Common myeloid progenitor, CD34-positive (primary cell): ENCODE results near the gene C10orf90.

Experiments used
- CTCF ChIA-PET: fragments of 350-600 bp; sonication (Branson Sonifier 250); formaldehyde crosslinking; loops from one replicate; lab custom pipeline; 2021; ENCODE audit warnings: antibody characterized with exemption; lab: Charles Lee
- POLR2A ChIA-PET: fragments of 350-600 bp; sonication (Branson Sonifier 250); formaldehyde crosslinking; loops from one replicate; lab custom pipeline; 2021; ENCODE audit warnings: antibody characterized with exemption; lab: Charles Lee
- DNase-seq, 3 donors: peaks; one replicate each; pipeline versions ENCODE4 v3.0.0 to v3.0.0-alpha.2; 2013
- H3K27ac ChIP-seq, 2 experiments: 1 replicate in 1 of 2; 2 replicates in 1 of 2; pipeline ENCODE4 v1.7.0; 2013; ENCODE audit warnings: inconsistent platforms in 2 of 2, low read length in 2 of 2, mild to moderate bottlenecking in 2 of 2, low read depth in 1 of 2, moderate library complexity in 1 of 2; ENCODE audit not compliant: severe bottlenecking in 2 of 2, insufficient read depth in 1 of 2, poor library complexity in 1 of 2
- H3K27me3 ChIP-seq, 5 experiments: replicated peaks in 2 of 5; 1 replicate in 3 of 5; 2 replicates in 2 of 5; pipeline versions ENCODE4 v1.6.1 to v1.7.0; 2013; ENCODE audit warnings: low read length in 4 of 5, mild to moderate bottlenecking in 2 of 5, moderate library complexity in 2 of 5, inconsistent platforms in 1 of 5; ENCODE audit not compliant: insufficient read depth in 5 of 5, control insufficient read depth in 4 of 5
- H3K36me3 ChIP-seq, 4 experiments: 1 replicate in 2 of 4; 2 replicates in 2 of 4; pipeline versions ENCODE4 v1.6.1 to v1.7.0; 2013; ENCODE audit warnings: low read length in 3 of 4, control low read depth in 1 of 4, mild to moderate bottlenecking in 1 of 4; ENCODE audit not compliant: control insufficient read depth in 4 of 4, insufficient read depth in 4 of 4
- H3K4me1 ChIP-seq, 4 experiments: 1 replicate in 3 of 4; 2 replicates in 1 of 4; pipeline versions ENCODE4 v1.6.1 to v1.7.1; 2013; ENCODE audit warnings: low read length in 3 of 4, mild to moderate bottlenecking in 3 of 4, control low read depth in 1 of 4, inconsistent platforms in 1 of 4, moderate library complexity in 1 of 4; ENCODE audit not compliant: control insufficient read depth in 4 of 4, insufficient read depth in 4 of 4; ENCODE audit errors: control extremely low read depth in 1 of 4
- H3K4me3 ChIP-seq, 7 experiments: 1 replicate in 4 of 7; 2 replicates in 3 of 7; pipeline versions ENCODE4 v1.5.1 to v1.7.0; 2013; ENCODE audit warnings: mild to moderate bottlenecking in 7 of 7, low read length in 6 of 7, moderate library complexity in 6 of 7, inconsistent platforms in 2 of 7, low read depth in 2 of 7, control low read depth in 1 of 7; ENCODE audit not compliant: insufficient read depth in 4 of 7, control insufficient read depth in 1 of 7; ENCODE audit errors: extremely low read depth in 1 of 7
- H3K9me3 ChIP-seq, 5 experiments: 1 replicate in 4 of 5; 2 replicates in 1 of 5; pipeline versions ENCODE4 v1.6.1 to v1.7.1; 2013; ENCODE audit warnings: low read length in 4 of 5, mild to moderate bottlenecking in 2 of 5, inconsistent platforms in 1 of 5, low read depth in 1 of 5, moderate library complexity in 1 of 5; ENCODE audit not compliant: control insufficient read depth in 4 of 5, insufficient read depth in 2 of 5; ENCODE audit errors: control extremely low read depth in 1 of 5
- WGBS: methylation state at CpG from one replicate; pipeline ENCODE4 v1.1.5; 2013; ENCODE audit not compliant: insufficient coverage; 5-methylcytosine and 5-hydroxymethylcytosine counted together

C10orf90 gene

DNA sequence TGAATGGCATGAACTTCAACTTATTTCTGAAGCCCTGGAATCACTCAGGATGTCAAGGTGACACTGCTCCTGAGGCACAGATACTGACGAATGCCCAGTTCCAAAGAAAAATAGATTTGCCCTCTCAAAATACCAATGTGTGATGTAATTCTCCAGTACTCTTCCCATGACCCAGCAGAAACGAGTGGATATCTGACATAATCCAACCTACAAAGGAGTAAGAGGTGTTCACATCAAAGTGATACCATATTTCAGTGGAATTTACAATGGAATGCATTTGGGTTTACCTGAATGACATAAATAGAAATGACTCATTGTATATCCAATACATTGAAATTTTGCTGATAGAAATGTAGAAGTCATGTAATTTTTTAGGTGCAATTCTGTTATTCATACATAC lies 161.3 kb downstream of the C10orf90 start:
- no peak for DNase-seq
- H3K27me3 ChIP-seq = peaks cover 0 to 8% (median 3%) of the 10 kb centered on the region in 5 experiments
- no peaks in the 10 kb centered on the region for H3K4me1 ChIP-seq
- H3K27ac ChIP-seq = no peak overlapping the region
- CTCF ChIA-PET = no interaction called here
- H3K9me3 ChIP-seq = no peaks in the 10 kb centered on the region
- WGBS = 100% methylated on average over 1 of the region's 2 CpGs
- no peak overlapping the region for H3K4me3 ChIP-seq
- H3K36me3 ChIP-seq = no peaks in the 10 kb centered on the region
- POLR2A ChIA-PET = no interaction called here

DNA sequence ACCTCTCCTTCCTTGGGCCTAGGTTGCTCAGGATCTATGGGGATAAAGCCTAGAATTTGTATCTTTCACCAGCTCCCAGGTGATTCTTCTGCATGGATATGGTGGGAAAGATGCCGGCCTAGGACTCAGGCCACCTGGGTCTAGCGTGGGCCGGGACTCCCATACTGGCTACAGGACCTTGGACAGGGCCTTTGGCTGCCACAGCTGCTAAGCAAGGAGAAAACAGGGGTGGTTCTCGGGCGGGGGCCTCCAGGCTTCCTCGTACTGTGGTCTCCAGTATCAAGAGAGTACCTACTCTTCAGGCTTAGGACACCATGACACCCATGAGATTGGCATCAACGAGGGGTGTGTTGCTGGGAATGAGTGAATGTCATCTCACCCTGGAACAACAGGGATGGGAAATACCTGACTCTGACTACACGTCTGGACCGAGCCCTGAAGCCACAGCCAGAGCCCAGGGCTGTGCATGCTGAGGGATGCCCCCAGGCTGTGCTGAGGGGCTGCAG lies 161.9 kb downstream of the C10orf90 start:
- ChIA-PET CTCF (no interaction called here), POLR2A (no interaction called here)
- H3K4me1 ChIP-seq = no peaks in the 10 kb centered on the region
- peaks cover 0 to 8% (median 2%) of the 10 kb centered on the region in 5 experiments for H3K27me3 ChIP-seq
- DNase-seq = no peak
- no peaks in the 10 kb centered on the region for H3K36me3 ChIP-seq
- 82% methylated on average over 9 of the region's 9 CpGs for WGBS
- H3K9me3 ChIP-seq = no peaks in the 10 kb centered on the region
- no peak overlapping the region for H3K4me3 ChIP-seq
- no peak overlapping the region for H3K27ac ChIP-seq

DNA sequence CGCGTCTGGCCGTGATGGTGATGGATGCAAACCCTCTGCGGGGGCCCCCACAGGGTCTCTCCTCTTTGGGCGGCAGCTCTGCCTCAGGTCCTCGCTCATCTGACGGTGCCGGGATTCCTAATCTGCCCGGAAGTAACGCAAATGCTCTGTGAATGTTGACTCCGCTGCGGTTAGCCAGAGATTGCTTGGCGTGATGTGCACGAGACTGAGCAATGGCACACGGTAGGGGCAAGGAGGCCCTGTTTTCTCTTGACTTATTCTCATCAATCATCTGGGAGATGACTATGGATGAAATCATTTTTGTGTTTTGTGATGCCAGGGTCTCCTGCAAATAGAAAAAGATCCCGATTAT lies 165.8 kb downstream of the C10orf90 start:
- WGBS = 92% methylated on average over 16 of the region's 16 CpGs
- H3K27ac ChIP-seq = no peak overlapping the region
- DNase-seq = no peak
- ChIA-PET POLR2A (no interaction called here), CTCF (interaction anchor here (1.2 to 2.9 kb wide), 4 partner anchors 10 to 524 kb away, joined by 3 to 28 read pairs (median 5); no protein-coding TSS in a partner anchor)
- no peaks in the 10 kb centered on the region for H3K4me1 ChIP-seq
- no peaks in the 10 kb centered on the region for H3K27me3 ChIP-seq
- H3K4me3 ChIP-seq = no peak overlapping the region
- H3K36me3 ChIP-seq = no peaks in the 10 kb centered on the region
- H3K9me3 ChIP-seq = no peaks in the 10 kb centered on the region

DNA sequence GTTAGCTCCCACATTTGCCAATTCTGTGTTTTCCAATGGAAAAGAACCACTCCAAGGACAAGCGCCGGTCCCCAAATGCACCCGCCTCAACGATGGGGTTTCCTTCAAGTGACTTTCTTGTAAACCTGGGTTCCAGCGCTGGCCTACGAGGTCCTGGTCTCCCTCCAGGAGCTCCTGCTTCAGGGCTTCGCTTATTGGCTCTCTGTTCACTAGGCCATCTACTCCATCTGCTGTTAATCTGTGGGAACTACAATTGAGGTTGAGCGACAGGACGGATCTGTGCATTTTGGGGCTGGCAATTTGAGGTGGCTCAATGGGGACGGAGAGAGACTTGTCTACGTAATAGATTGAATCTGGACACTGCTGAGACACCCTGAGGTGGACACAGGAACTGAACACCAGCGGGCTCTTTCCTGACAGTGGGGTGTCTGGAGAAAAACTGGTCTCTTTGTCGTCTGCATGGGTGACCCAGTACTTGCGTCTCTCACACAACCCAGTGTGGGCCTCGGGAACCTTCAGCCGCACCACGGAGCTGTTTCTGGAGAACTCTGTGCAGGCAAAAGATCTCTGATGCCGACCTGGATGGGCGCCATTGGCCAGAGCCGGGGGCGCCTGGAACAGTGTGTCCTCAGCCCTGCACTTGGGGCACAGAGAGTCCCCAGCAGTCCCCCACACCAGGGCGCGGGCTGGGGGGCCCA lies 166.3 kb downstream of the C10orf90 start:
- ChIA-PET POLR2A (no interaction called here), CTCF (interaction anchor here (0.8 to 3.0 kb wide), 10 partner anchors 9 to 638 kb away, joined by 3 to 28 read pairs (median 4); no protein-coding TSS in a partner anchor)
- Histone ChIP-seq H3K4me1 (no peaks in the 10 kb centered on the region), H3K27ac (no peak overlapping the region), H3K4me3 (no peak overlapping the region), H3K9me3 (no peaks in the 10 kb centered on the region), H3K27me3 (no peaks in the 10 kb centered on the region), H3K36me3 (no peaks in the 10 kb centered on the region)
- 60% methylated on average over 21 of the region's 23 CpGs for WGBS
- peak; percentile 59 to 70 (median 63) for DNase-seq

DNA sequence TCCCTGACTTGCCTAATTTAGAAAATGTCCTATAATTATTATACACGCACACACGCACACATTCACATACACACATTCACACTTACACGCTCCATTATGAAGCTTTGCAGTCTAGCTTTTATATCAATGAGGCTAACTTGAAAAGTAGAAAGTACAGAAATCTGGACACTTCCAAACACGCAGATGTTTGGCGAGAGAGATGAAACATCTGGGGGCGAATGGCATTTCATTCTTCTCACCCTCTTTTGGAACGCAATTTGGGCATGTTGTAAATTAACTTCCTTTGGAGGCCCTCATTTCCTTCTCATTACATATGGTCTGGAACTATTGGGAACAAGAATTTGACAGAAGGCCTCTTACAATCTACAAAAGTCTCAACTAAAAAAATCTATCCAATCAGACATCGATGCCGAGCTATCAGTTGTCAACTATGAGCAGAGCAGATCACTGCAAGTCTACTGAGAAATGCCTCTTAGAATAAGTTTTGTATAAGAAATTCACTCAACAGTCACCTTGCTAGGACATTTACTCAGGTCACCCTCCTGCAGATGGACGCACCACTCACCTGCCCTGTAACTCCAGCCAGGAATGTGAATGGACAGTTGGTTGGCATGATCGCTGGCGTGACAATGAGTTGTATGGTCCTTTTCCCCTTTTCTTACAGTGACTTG lies 167.0 kb downstream of the C10orf90 start:
- POLR2A ChIA-PET = interaction anchor here (0.7 kb wide), 1 partner anchor 11 kb away, joined by 3 read pairs; no protein-coding TSS in a partner anchor
- Histone ChIP-seq H3K36me3 (no peaks in the 10 kb centered on the region), H3K4me3 (no peak overlapping the region), H3K27ac (no peak overlapping the region), H3K9me3 (no peaks in the 10 kb centered on the region), H3K27me3 (no peaks in the 10 kb centered on the region), H3K4me1 (no peaks in the 10 kb centered on the region)
- CTCF ChIA-PET = interaction anchor here (0.8 to 3.0 kb wide), 10 partner anchors 9 to 638 kb away, joined by 3 to 28 read pairs (median 4); no protein-coding TSS in a partner anchor
- 95% methylated on average over 11 of the region's 12 CpGs for WGBS
- no peak for DNase-seq

DNA sequence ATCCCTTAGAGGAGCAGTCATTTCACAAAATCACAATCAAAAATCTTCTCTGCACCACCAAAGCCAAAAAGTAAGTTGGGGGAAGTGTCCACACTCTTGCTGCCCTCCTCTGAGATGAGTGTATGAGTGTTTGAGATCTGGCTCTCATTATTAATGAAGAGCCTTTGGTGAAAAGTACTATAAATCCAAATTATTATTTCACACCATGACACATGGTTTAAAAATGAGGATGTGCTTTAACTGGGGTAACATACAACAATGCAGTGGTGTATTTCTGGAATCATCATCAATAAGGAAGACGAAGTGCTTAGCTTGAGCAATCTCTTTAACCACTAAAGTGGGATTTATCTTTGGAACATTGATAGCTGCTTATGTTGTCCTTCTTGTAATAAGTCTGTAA lies 168.1 kb downstream of the C10orf90 start:
- ChIA-PET CTCF (interaction anchor here (1.7 to 3.0 kb wide), 4 partner anchors 519 to 632 kb away, joined by 4 to 28 read pairs (median 19); no protein-coding TSS in a partner anchor), POLR2A (no interaction called here)
- 86% methylated on average over 1 of the region's 1 CpG for WGBS
- no peak overlapping the region for H3K27ac ChIP-seq
- H3K9me3 ChIP-seq = no peaks in the 10 kb centered on the region
- no peak overlapping the region for H3K4me3 ChIP-seq
- no peak for DNase-seq
- no peaks in the 10 kb centered on the region for H3K27me3 ChIP-seq
- H3K36me3 ChIP-seq = no peaks in the 10 kb centered on the region
- no peaks in the 10 kb centered on the region for H3K4me1 ChIP-seq

DNA sequence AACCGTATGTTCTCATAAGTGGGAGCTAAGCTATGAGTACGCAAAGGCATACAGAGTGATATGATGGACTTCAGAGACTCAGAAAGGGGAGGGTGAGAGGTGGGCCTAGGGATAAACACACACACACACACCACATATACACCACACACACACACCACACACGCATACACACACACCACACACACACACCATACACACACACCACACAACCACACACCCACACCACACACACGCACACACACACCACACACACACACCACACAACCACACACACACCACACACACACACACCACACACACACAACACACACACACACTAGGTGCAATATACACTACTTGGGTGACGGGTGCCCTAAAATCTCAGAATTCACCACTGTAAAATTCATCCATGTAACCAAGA lies 168.7 kb downstream of the C10orf90 start:
- WGBS = 100% methylated on average over 2 of the region's 5 CpGs
- no peak overlapping the region for H3K27ac ChIP-seq
- no peaks in the 10 kb centered on the region for H3K4me1 ChIP-seq
- peak in 2 of 3 donors; percentile 3 to 7 for DNase-seq
- no peaks in the 10 kb centered on the region for H3K27me3 ChIP-seq
- no peaks in the 10 kb centered on the region for H3K9me3 ChIP-seq
- H3K36me3 ChIP-seq = no peaks in the 10 kb centered on the region
- no peak overlapping the region for H3K4me3 ChIP-seq
- ChIA-PET CTCF (interaction anchor here (0.7 to 3.0 kb wide), 7 partner anchors 9 to 631 kb away, joined by 3 to 28 read pairs (median 5); no protein-coding TSS in a partner anchor), POLR2A (no interaction called here)
